AG10803 (cell line): ENCODE measurements around the gene TUBG2.
A peak's percentile ranks its signal among the peaks of the same experiment; 100 is the strongest.
"Not testable (repeated sequence)": the region's sequence is repeated elsewhere in the genome, so short reads cannot be mapped to it uniquely, and the experiment has no call there.

Experiments used
- DNase-seq: peaks from one replicate; pipeline ENCODE4 v3.0.0; 2010; ENCODE audit warnings: low read depth
- H3K4me3 ChIP-seq: 2 replicates; pipeline ENCODE4 v1.5.1; 2011; ENCODE audit warnings: mild to moderate bottlenecking, low read length, control low read depth
- CTCF ChIP-seq: conservative IDR thresholded peaks from 2 replicates; pipeline ENCODE4 v1.5.1; 2011; ENCODE audit warnings: mild to moderate bottlenecking, low read length, control low read depth, inconsistent platforms

Gene TUBG2

GRCh38 chr17:42660692-42661345, 1.7 kb downstream of the TUBG2 start:
- DNase-seq = peak; percentile 72
- peak overlapping the region; percentile 40 for H3K4me3 ChIP-seq
- no peak for TF ChIP-seq CTCF

- H3K4me3 ChIP-seq = no peak overlapping the region
- DNase-seq = no peak
- TF ChIP-seq CTCF = no peak
These were observed 6.5 kb downstream of the TUBG2 start for GRCh38 chr17:42665581-42666001.

GRCh38 chr17:42666126-42666525, 7.0 kb downstream of the TUBG2 start:
- not testable (repeated sequence) for DNase-seq, H3K4me3 ChIP-seq

- peak; percentile 78 for DNase-seq
- TF ChIP-seq CTCF = no peak
- H3K4me3 ChIP-seq = no peak overlapping the region
These were observed 8.2 kb downstream of the TUBG2 start for GRCh38 chr17:42667088-42667951.

- DNase-seq = no peak
- H3K4me3 ChIP-seq = no peak overlapping the region
- TF ChIP-seq CTCF = no peak
These were observed 10.6 kb downstream of the TUBG2 start for GRCh38 chr17:42669705-42669976.

GRCh38 chr17:42669977-42670788, 11.1 kb downstream of the TUBG2 start:
- no peak for DNase-seq
- no peak overlapping the region for H3K4me3 ChIP-seq
- no peak for TF ChIP-seq CTCF

- DNase-seq = no peak
- no peak overlapping the region for H3K4me3 ChIP-seq
- TF ChIP-seq CTCF = no peak
These were observed 11.9 kb downstream of the TUBG2 start for GRCh38 chr17:42670789-42671657.
